ENCODE results near the gene CFAP20DC. TPM values are rescaled to one million over a fixed set of nuclear protein-coding genes. Genes with fewer than 3 reads are reported as not detected.

Gene CFAP20DC
- total RNA-seq, 1 experiment from 2014 or later: 4.5 TPM

DNA sequence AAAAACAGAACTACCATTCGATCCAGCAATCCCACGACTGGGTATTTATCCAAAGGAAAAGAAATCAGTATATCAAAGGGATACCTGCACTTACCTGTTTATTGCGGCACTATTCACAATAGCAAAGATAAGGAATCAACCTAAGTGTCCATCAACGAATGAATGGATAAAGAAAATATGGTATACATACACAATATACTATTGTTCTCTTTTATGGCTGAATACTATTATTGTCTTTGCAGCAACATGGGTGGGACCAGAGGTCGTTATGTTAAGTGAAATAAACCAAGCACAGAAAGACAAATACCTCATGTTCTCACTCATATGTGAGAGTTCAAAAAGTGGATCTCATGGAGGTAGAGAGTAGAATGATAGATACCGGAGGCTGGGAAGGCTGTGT, 264.9 kb downstream of the CFAP20DC start:
- H3K4me1 ChIP-seq (ENCODE audit: insufficient read depth, low read length): peaks cover 5% of the 10 kb centered on the region; the same call in 1 of the 2 replicates
- H3K79me2 ChIP-seq (ENCODE audit: insufficient read depth, low read length): no peaks in the 10 kb centered on the region
- no peak overlapping the region for H2BK12ac ChIP-seq (ENCODE audit: insufficient read length, low read depth, low read length)
- H3K56ac ChIP-seq (ENCODE audit: insufficient read length, low read depth, low read length): no peak overlapping the region
- peaks cover 5 to 8% (median 7%) of the 10 kb centered on the region in 3 experiments; a peak in 6 of 7 replicates for H3K36me3 Mint-ChIP-seq (ENCODE audit: insufficient read depth in 1 of 3, low read depth in 3 of 3)
- no peak overlapping the region for H2BK5ac ChIP-seq (ENCODE audit: insufficient read length, low read length)
- H4K91ac ChIP-seq (ENCODE audit: insufficient read length, low read depth, low read length): no peak overlapping the region
- H3K79me1 ChIP-seq (ENCODE audit: insufficient read depth, low read depth, low read length, poor library complexity, severe bottlenecking): no peaks in the 10 kb centered on the region
- WGBS (ENCODE audit: extremely low coverage, insufficient read length, low lambda C conversion rate): no CpG with 5 or more reads among the region's 6 CpGs
- H2BK120ac ChIP-seq (ENCODE audit: low read depth, low read length, poor library complexity, severe bottlenecking): no peak overlapping the region
- no peak overlapping the region for H3K4me2 ChIP-seq (ENCODE audit: insufficient read depth, insufficient read length, low read length)
- no peak overlapping the region for H3K14ac ChIP-seq (ENCODE audit: insufficient read depth, low read length)
- no peak overlapping the region for H3T11ph ChIP-seq (ENCODE audit: low read length)
- no peaks in the 10 kb centered on the region for H3K27me3 Mint-ChIP-seq (ENCODE audit: low read depth)
- H3K4ac ChIP-seq (ENCODE audit: low read depth, low read length): no peak overlapping the region
- H3K27ac Mint-ChIP-seq: no peak overlapping the region
- no peaks in the 10 kb centered on the region for H3K23me2 ChIP-seq (ENCODE audit: insufficient read length, low read depth, low read length, poor library complexity, severe bottlenecking)
- H4K8ac ChIP-seq (replicated peaks; ENCODE audit: insufficient read length, low read depth, low read length): no peak overlapping the region
- H3K27ac ChIP-seq (ENCODE audit: insufficient read length, low read depth, low read length): no peak overlapping the region
- H3K18ac ChIP-seq (ENCODE audit: insufficient read length, low read depth, low read length): no peak overlapping the region
- H3K9me3 ChIP-seq (ENCODE audit: control insufficient read depth, low read depth, low read length): no peaks in the 10 kb centered on the region
- no peak overlapping the region for H3K23ac ChIP-seq (ENCODE audit: insufficient read length, low read depth, low read length)
- H3K4me3 Mint-ChIP-seq: no peak overlapping the region
- H3K27me3 ChIP-seq (ENCODE audit: insufficient read depth, low read length): no peaks in the 10 kb centered on the region
- TF ChIP-seq, protein P1, sequence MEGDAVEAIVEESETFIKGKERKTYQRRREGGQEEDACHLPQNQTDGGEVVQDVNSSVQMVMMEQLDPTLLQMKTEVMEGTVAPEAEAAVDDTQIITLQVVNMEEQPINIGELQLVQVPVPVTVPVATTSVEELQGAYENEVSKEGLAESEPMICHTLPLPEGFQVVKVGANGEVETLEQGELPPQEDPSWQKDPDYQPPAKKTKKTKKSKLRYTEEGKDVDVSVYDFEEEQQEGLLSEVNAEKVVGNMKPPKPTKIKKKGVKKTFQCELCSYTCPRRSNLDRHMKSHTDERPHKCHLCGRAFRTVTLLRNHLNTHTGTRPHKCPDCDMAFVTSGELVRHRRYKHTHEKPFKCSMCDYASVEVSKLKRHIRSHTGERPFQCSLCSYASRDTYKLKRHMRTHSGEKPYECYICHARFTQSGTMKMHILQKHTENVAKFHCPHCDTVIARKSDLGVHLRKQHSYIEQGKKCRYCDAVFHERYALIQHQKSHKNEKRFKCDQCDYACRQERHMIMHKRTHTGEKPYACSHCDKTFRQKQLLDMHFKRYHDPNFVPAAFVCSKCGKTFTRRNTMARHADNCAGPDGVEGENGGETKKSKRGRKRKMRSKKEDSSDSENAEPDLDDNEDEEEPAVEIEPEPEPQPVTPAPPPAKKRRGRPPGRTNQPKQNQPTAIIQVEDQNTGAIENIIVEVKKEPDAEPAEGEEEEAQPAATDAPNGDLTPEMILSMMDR (conservative IDR thresholded peaks at IDR 0.05): no peak
- H2AK5ac ChIP-seq (ENCODE audit: insufficient read length, low read length): no peak overlapping the region
- no peak for DNase-seq
- no peak overlapping the region for H2AFZ ChIP-seq (ENCODE audit: low read length)
- peaks cover 6 to 9% of the 10 kb centered on the region in 2 experiments for H3K9me3 Mint-ChIP-seq
- peaks cover 18 to 19% of the 10 kb centered on the region in 2 experiments for H3K4me1 Mint-ChIP-seq
- H2BK20ac ChIP-seq (ENCODE audit: low read depth, low read length, poor library complexity, severe bottlenecking): no peak overlapping the region
- H4K5ac ChIP-seq (ENCODE audit: insufficient read length, low read depth, low read length): no peak overlapping the region
- no peak overlapping the region for H2BK15ac ChIP-seq (ENCODE audit: low read depth, low read length)
- H4K20me1 ChIP-seq (ENCODE audit: control insufficient read depth, insufficient read depth, insufficient read length): no peaks in the 10 kb centered on the region
- H3K9ac ChIP-seq (ENCODE audit: extremely low read depth, insufficient read length, low read length): no peak overlapping the region
